Neuronal stem cell (in vitro differentiated cells): ENCODE data around the gene PABPC4L.

Source experiments
- DNase-seq: peaks from one replicate; pipeline ENCODE4 v3.0.0-alpha.2; 2013; ENCODE audit warnings: low spot score
- H2AFZ ChIP-seq: one replicate; pipeline ENCODE4 v1.6.1; 2013; ENCODE audit warnings: mild to moderate bottlenecking, low read length, inconsistent platforms
- H2AK5ac ChIP-seq: 2 replicates; pipeline ENCODE4 v1.6.1; 2013; ENCODE audit warnings: low read depth, mild to moderate bottlenecking, inconsistent platforms, low read length, moderate library complexity, mixed read lengths
- H2BK120ac ChIP-seq: 2 replicates; pipeline ENCODE4 v1.6.1; 2013; ENCODE audit warnings: low read depth, mild to moderate bottlenecking, inconsistent platforms, low read length, moderate library complexity, mixed read lengths
- H2BK12ac ChIP-seq: one replicate; pipeline ENCODE4 v1.6.1; 2013; ENCODE audit warnings: low read length, inconsistent platforms
- H2BK15ac ChIP-seq: 2 replicates; pipeline ENCODE4 v1.6.1; 2013; ENCODE audit warnings: mild to moderate bottlenecking, low read length, inconsistent platforms, mixed read lengths
- H2BK5ac ChIP-seq: one replicate; pipeline ENCODE4 v1.6.1; 2013; ENCODE audit warnings: inconsistent platforms, mild to moderate bottlenecking, low read length, moderate library complexity
- H3K14ac ChIP-seq: one replicate; pipeline ENCODE4 v1.6.1; 2013; ENCODE audit warnings: low read length, inconsistent platforms
- H3K18ac ChIP-seq: 2 replicates; pipeline ENCODE4 v1.6.1; 2013; ENCODE audit warnings: low read length, inconsistent platforms
- H3K23ac ChIP-seq: 2 replicates; pipeline ENCODE4 v1.6.1; 2013; ENCODE audit warnings: low read depth, mild to moderate bottlenecking, mixed read lengths, low read length, inconsistent platforms; ENCODE audit not compliant: poor library complexity
- H3K27ac ChIP-seq: replicated peaks from 3 replicates; pipeline ENCODE4 v1.5.1; 2013; ENCODE audit warnings: low read length, inconsistent platforms
- H3K27me3 ChIP-seq, 3 experiments: 2 replicates each; pipeline ENCODE4 v1.6.1; 2013; ENCODE audit warnings: low read length in 3 of 3, mild to moderate bottlenecking in 2 of 3, inconsistent platforms in 1 of 3, low read depth in 1 of 3, mixed read lengths in 1 of 3, moderate library complexity in 1 of 3; ENCODE audit not compliant: control insufficient read depth in 3 of 3, insufficient read depth in 3 of 3
- H3K36me3 ChIP-seq, 2 donors: replicated peaks in 1 of 2; 2 replicates each; pipeline ENCODE4 v1.6.1; 2013; ENCODE audit warnings: low read length in 2 of 2; ENCODE audit not compliant: control insufficient read depth in 2 of 2, insufficient read depth in 2 of 2
- H3K4ac ChIP-seq: 2 replicates; pipeline ENCODE4 v1.6.1; 2013; ENCODE audit warnings: inconsistent platforms, mild to moderate bottlenecking, low read length, moderate library complexity
- H3K4me1 ChIP-seq, 2 donors: 1 replicate in 1 of 2; 2 replicates in 1 of 2; pipeline ENCODE4 v1.6.1; 2013; ENCODE audit warnings: low read length in 2 of 2, low read depth in 1 of 2; ENCODE audit not compliant: control insufficient read depth in 2 of 2, insufficient read depth in 1 of 2
- H3K4me2 ChIP-seq: one replicate; pipeline ENCODE4 v1.6.1; 2013; ENCODE audit warnings: mild to moderate bottlenecking, low read length, inconsistent platforms; ENCODE audit not compliant: insufficient read depth, poor library complexity, severe bottlenecking
- H3K4me3 ChIP-seq, 2 donors: 2 replicates each; pipeline ENCODE4 v1.5.1; 2013; ENCODE audit warnings: low read length in 2 of 2, mild to moderate bottlenecking in 2 of 2, inconsistent platforms in 1 of 2, moderate library complexity in 1 of 2
- H3K79me1 ChIP-seq: one replicate; pipeline ENCODE4 v1.6.1; 2013; ENCODE audit warnings: low read depth, mild to moderate bottlenecking, inconsistent platforms, low read length, moderate library complexity
- H3K9ac ChIP-seq: one replicate; pipeline ENCODE4 v1.6.1; 2013; ENCODE audit warnings: mild to moderate bottlenecking, low read depth, low read length, inconsistent platforms; ENCODE audit not compliant: poor library complexity
- H3K9me3 ChIP-seq, 2 donors: replicated peaks in 1 of 2; 2 replicates each; pipeline versions ENCODE3 to v1.6.1; 2013; ENCODE audit warnings: low read length in 2 of 2, mild to moderate bottlenecking in 2 of 2, inconsistent platforms in 1 of 2, low read depth in 1 of 2, mixed read lengths in 1 of 2, moderate library complexity in 1 of 2; ENCODE audit not compliant: control insufficient read depth in 2 of 2, insufficient read depth in 1 of 2
- H4K8ac ChIP-seq: one replicate; pipeline ENCODE4 v1.6.1; 2013; ENCODE audit warnings: low read depth, mild to moderate bottlenecking, inconsistent platforms, low read length, moderate library complexity
- H4K91ac ChIP-seq: one replicate; pipeline ENCODE4 v1.6.1; 2013; ENCODE audit warnings: low read length, low read depth, mild to moderate bottlenecking, inconsistent platforms; ENCODE audit not compliant: poor library complexity
- WGBS, 2 donors: extraction: QIAGEN DNeasy Blood & Tissue Kit; methylation state at CpG; one replicate each; pipeline ENCODE4 v1.1.7; 2013; ENCODE audit warnings: missing lambda C conversion rate in 2 of 2, mixed read lengths in 1 of 2; ENCODE audit not compliant: insufficient read length in 2 of 2, insufficient replicate concordance in 1 of 2; ENCODE audit errors: extremely low coverage in 2 of 2; 5-methylcytosine and 5-hydroxymethylcytosine counted together

The PABPC4L gene

GRCh38 chr4:134178706-134179105 is 22.9 kb downstream of the PABPC4L start:
- Histone ChIP-seq H3K79me1 (no peaks in the 10 kb centered on the region), H2BK120ac (no peak overlapping the region), H2AK5ac (no peak overlapping the region), H3K4me2 (no peak overlapping the region), H4K91ac (no peak overlapping the region), H3K36me3 (no peaks in the 10 kb centered on the region), H4K8ac (no peak overlapping the region), H3K23ac (no peak overlapping the region), H2AFZ (no peak overlapping the region), H3K27me3 (no peaks in the 10 kb centered on the region), H2BK5ac (no peak overlapping the region), H2BK15ac (no peak overlapping the region), H3K9me3 (peaks cover 0 to 2% of the 10 kb centered on the region in 2 donors), H2BK12ac (no peak overlapping the region), H3K18ac (no peak overlapping the region), H3K4ac (no peak overlapping the region), H3K27ac (no peak overlapping the region), H3K4me1 (no peaks in the 10 kb centered on the region), H3K14ac (no peak overlapping the region), H3K4me3 (no peak overlapping the region), H3K9ac (no peak overlapping the region)
- no peak for DNase-seq

- no peak overlapping the region for H2BK120ac ChIP-seq
- no peaks in the 10 kb centered on the region for H3K36me3 ChIP-seq
- no peak overlapping the region for H2AFZ ChIP-seq
- no peak overlapping the region for H3K9ac ChIP-seq
- peaks cover 0 to 2% of the 10 kb centered on the region in 2 donors for H3K9me3 ChIP-seq
- H2BK5ac ChIP-seq = no peak overlapping the region
- H3K14ac ChIP-seq = no peak overlapping the region
- no peak overlapping the region for H3K23ac ChIP-seq
- H3K4me2 ChIP-seq = no peak overlapping the region
- H3K4me1 ChIP-seq = no peaks in the 10 kb centered on the region
- H2AK5ac ChIP-seq = no peak overlapping the region
- H2BK15ac ChIP-seq = no peak overlapping the region
- no peaks in the 10 kb centered on the region for H3K27me3 ChIP-seq
- H3K4ac ChIP-seq = no peak overlapping the region
- DNase-seq = no peak
- H3K4me3 ChIP-seq = no peak overlapping the region
- H2BK12ac ChIP-seq = no peak overlapping the region
- H3K27ac ChIP-seq = no peak overlapping the region
- no peak overlapping the region for H4K91ac ChIP-seq
- no CpG with 5 or more reads among the region's 1 CpG for WGBS, 2 donors
- no peak overlapping the region for H3K18ac ChIP-seq
- no peak overlapping the region for H4K8ac ChIP-seq
- H3K79me1 ChIP-seq = no peaks in the 10 kb centered on the region
Observed at GRCh38 chr4:134174271-134174670, 27.3 kb downstream of the PABPC4L start.

- H2AK5ac ChIP-seq = no peak overlapping the region
- no peak overlapping the region for H2BK5ac ChIP-seq
- no peak for DNase-seq
- no peak overlapping the region for H3K4ac ChIP-seq
- no peak overlapping the region for H3K23ac ChIP-seq
- peaks cover 0 to 3% of the 10 kb centered on the region in 2 donors for H3K9me3 ChIP-seq
- no peak overlapping the region for H2BK120ac ChIP-seq
- no peak overlapping the region for H4K91ac ChIP-seq
- no peaks in the 10 kb centered on the region for H3K79me1 ChIP-seq
- no peaks in the 10 kb centered on the region for H3K36me3 ChIP-seq
- H3K4me3 ChIP-seq = no peak overlapping the region
- H3K27ac ChIP-seq = no peak overlapping the region
- no peak overlapping the region for H3K9ac ChIP-seq
- H2BK12ac ChIP-seq = no peak overlapping the region
- no peak overlapping the region for H2AFZ ChIP-seq
- H3K4me1 ChIP-seq = peaks cover 0 to 2% of the 10 kb centered on the region in 2 donors
- no peak overlapping the region for H4K8ac ChIP-seq
- no CpG with 5 or more reads among the region's 2 CpGs for WGBS, 2 donors
- H2BK15ac ChIP-seq = no peak overlapping the region
- H3K14ac ChIP-seq = no peak overlapping the region
- no peak overlapping the region for H3K18ac ChIP-seq
- no peak overlapping the region for H3K4me2 ChIP-seq
- no peaks in the 10 kb centered on the region for H3K27me3 ChIP-seq
Observed at GRCh38 chr4:134160211-134160610, 41.4 kb downstream of the PABPC4L start.

GRCh38 chr4:134154097-134154496 is 47.5 kb downstream of the PABPC4L start:
- H2BK120ac ChIP-seq = no peak overlapping the region
- no peak overlapping the region for H4K8ac ChIP-seq
- H3K4me2 ChIP-seq = no peak overlapping the region
- no peak overlapping the region for H2BK15ac ChIP-seq
- no peak overlapping the region for H2BK5ac ChIP-seq
- no peaks in the 10 kb centered on the region for H3K27me3 ChIP-seq
- no peak overlapping the region for H2AK5ac ChIP-seq
- no peaks in the 10 kb centered on the region for H3K79me1 ChIP-seq
- no CpG with 5 or more reads among the region's 4 CpGs for WGBS, 2 donors
- H3K9ac ChIP-seq = no peak overlapping the region
- no peak overlapping the region for H2AFZ ChIP-seq
- no peak for DNase-seq
- H3K4ac ChIP-seq = no peak overlapping the region
- H3K18ac ChIP-seq = no peak overlapping the region
- H3K9me3 ChIP-seq = no peaks in the 10 kb centered on the region
- H3K4me3 ChIP-seq = no peak overlapping the region
- no peak overlapping the region for H2BK12ac ChIP-seq
- H4K91ac ChIP-seq = no peak overlapping the region
- no peak overlapping the region for H3K23ac ChIP-seq
- no peaks in the 10 kb centered on the region for H3K36me3 ChIP-seq
- no peak overlapping the region for H3K27ac ChIP-seq
- no peak overlapping the region for H3K14ac ChIP-seq
- H3K4me1 ChIP-seq = peaks cover 0 to under 1% of the 10 kb centered on the region in 2 donors
